Fibroblast of mammary gland (primary cell): Measurements from ENCODE around the gene AVEN.

Experiments
- DNase-seq: peaks from one replicate; pipeline ENCODE4 v3.0.0-alpha.2; 2010; ENCODE audit warnings: low read depth
- H3K4me3 ChIP-seq: 2 replicates; pipeline ENCODE4 v1.5.1; 2011; ENCODE audit warnings: low read depth, mild to moderate bottlenecking, low read length, moderate library complexity; ENCODE audit not compliant: control insufficient read depth
- CTCF ChIP-seq: conservative IDR thresholded peaks from 2 replicates; pipeline ENCODE4 v1.5.1; 2011; ENCODE audit warnings: low read depth, low read length, inconsistent platforms; ENCODE audit not compliant: control insufficient read depth, insufficient read depth

AVEN gene

GRCh38 chr15:33988384-33988783 lies 50.6 kb downstream of the AVEN start:
- DNase-seq = peak; percentile 17
- TF ChIP-seq CTCF = no peak
- H3K4me3 ChIP-seq = no peak overlapping the region

- no peak overlapping the region for H3K4me3 ChIP-seq
- DNase-seq = no peak
- no peak for TF ChIP-seq CTCF
Measured at GRCh38 chr15:33987444-33987843, 51.6 kb downstream of the AVEN start.

GRCh38 chr15:33985751-33986150 lies 53.3 kb downstream of the AVEN start:
- DNase-seq = no peak
- TF ChIP-seq CTCF = no peak
- no peak overlapping the region for H3K4me3 ChIP-seq

- DNase-seq = peak; percentile 64
- H3K4me3 ChIP-seq = no peak overlapping the region
- TF ChIP-seq CTCF = no peak
Measured at GRCh38 chr15:33985287-33985686, 53.7 kb downstream of the AVEN start.

GRCh38 chr15:33982516-33982915 lies 56.5 kb downstream of the AVEN start:
- TF ChIP-seq CTCF = no peak
- DNase-seq = no peak

GRCh38 chr15:33980159-33980558 lies 58.8 kb downstream of the AVEN start:
- no peak overlapping the region for H3K4me3 ChIP-seq
- DNase-seq = no peak
- no peak for TF ChIP-seq CTCF

More at GRCh38 chr15:33982516-33982915, 56.5 kb downstream of the AVEN start:
- H3K4me3 ChIP-seq = no peak overlapping the region

- TF ChIP-seq CTCF = no peak
- no peak for DNase-seq
Measured at GRCh38 chr15:33975022-33975565, 63.9 kb downstream of the AVEN start.

More at GRCh38 chr15:33975022-33975565, 63.9 kb downstream of the AVEN start:
- no peak overlapping the region for H3K4me3 ChIP-seq
